Measurements from ENCODE around the gene GJB1.

GRCh38 chrX:71239781-71240180 is 16.8 kb downstream of the GJB1 start:
- TF ChIP-seq CTCF (IDR thresholded peaks at IDR 0.05) (no peak), POLR2A (IDR thresholded peaks at IDR 0.05) (no peak)

Measured in lower leg skin (tissue), 3 donors.